ENCODE measurements around the gene PAK1.
A peak's percentile ranks its signal among the peaks of the same experiment; 100 is the strongest.

Gene PAK1

DNA sequence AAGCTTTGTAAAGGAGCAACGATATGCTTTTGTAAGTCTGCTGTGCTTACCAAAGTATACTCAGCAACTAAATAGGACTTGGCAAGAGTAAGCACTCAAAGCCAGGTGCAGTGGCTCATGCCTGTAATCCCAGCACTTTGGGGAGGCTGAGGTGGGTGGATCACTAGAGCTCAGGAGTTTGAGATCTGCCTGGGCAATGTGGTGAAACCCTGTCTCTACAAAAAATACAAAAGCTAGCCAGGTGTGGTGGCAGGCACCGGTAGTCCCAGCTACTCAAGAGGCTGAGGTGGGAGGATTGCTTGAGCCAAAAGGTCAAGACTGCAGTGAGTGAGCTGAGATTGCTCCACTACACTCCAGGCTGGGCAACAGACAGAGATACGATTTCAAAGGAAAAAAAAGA lies 67.5 kb downstream of the PAK1 start:
- Histone ChIP-seq H3K4me3 (replicated peaks; ENCODE audit: low read depth, low read length) (no peak overlapping the region), H3K27me3 (replicated peaks; ENCODE audit: control insufficient read depth, insufficient read depth, low read length) (no peaks in the 10 kb centered on the region), H3K36me3 (ENCODE audit: control insufficient read depth, insufficient read depth, low read length) (no peaks in the 10 kb centered on the region; the same call in none of the 2 replicates)
- TF ChIP-seq CTCF (IDR thresholded peaks at IDR 0.05; ENCODE audit: insufficient read depth, low read length, poor library complexity, severe bottlenecking), result no peak
- DNase-seq (ENCODE audit: extremely low read depth, insufficient read length), result no peak

GRCh38 chr11:77403211-77403610 lies 70.7 kb downstream of the PAK1 start:
- TF ChIP-seq CTCF (IDR thresholded peaks at IDR 0.05; ENCODE audit: insufficient read depth, low read length, poor library complexity, severe bottlenecking), result no peak
- no peak for DNase-seq (ENCODE audit: extremely low read depth, insufficient read length)
- Histone ChIP-seq H3K36me3 (ENCODE audit: control insufficient read depth, insufficient read depth, low read length) (no peaks in the 10 kb centered on the region; the same call in none of the 2 replicates), H3K27me3 (replicated peaks; ENCODE audit: control insufficient read depth, insufficient read depth, low read length) (no peaks in the 10 kb centered on the region), H3K4me3 (replicated peaks; ENCODE audit: low read depth, low read length) (no peak overlapping the region)

DNA sequence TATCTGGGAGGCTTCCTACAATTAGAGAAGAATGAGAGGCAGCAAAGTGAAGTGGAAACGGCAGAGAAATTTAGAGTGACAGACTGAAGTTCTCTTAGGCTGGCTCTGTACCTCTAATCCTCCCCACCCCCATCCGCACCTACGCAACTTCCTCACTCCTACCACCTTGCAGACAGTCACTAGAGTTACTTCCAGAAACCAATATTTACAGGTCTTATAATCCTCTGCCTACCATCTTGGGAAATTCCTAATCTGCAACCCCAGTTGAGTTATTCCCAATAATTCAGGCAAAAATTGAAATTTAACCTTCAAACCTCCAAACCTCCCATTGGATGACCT lies 71.7 kb downstream of the PAK1 start:
- TF ChIP-seq CTCF (IDR thresholded peaks at IDR 0.05; ENCODE audit: insufficient read depth, low read length, poor library complexity, severe bottlenecking), result no peak
- Histone ChIP-seq H3K27me3 (replicated peaks; ENCODE audit: control insufficient read depth, insufficient read depth, low read length) (no peaks in the 10 kb centered on the region), H3K4me3 (replicated peaks; ENCODE audit: low read depth, low read length) (no peak overlapping the region), H3K36me3 (ENCODE audit: control insufficient read depth, insufficient read depth, low read length) (no peaks in the 10 kb centered on the region; the same call in none of the 2 replicates)
- no peak for DNase-seq (ENCODE audit: extremely low read depth, insufficient read length)

DNA sequence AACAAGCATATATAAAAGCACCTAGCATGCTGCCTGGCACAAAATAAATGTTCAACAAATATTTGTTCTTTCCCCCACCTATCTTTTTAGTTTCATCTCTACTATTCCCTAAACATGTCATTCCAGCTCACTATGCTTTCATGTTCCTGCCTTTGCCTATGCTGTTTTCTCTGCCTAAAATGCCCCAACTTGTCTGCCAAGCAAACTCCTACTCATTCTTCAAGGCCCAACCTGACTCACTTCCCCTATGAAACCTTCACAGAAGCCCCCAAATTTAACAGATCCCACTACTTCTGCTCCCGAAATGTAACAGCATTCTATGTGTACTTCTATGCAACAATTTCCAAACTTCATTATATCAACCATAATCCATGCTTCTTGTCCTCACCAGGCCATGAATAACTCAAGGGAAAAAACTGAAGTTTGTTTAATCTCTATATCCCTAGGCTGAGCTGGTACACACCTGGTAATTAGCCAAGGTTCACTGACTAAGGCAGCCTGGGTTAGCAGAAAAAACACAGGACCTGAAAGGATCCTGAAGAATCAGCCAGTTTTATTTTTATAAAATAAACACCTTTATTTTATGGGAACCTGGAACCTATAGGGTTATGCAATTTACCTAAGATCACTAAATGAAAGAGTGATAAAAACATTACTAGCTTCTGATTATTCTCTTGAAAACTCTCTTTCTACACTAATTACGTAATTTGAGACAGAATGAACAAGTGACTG lies 72.2 kb downstream of the PAK1 start:
- Histone ChIP-seq H3K4me3 (replicated peaks; ENCODE audit: low read depth, low read length) (no peak overlapping the region), H3K27me3 (replicated peaks; ENCODE audit: control insufficient read depth, insufficient read depth, low read length) (no peaks in the 10 kb centered on the region), H3K36me3 (ENCODE audit: control insufficient read depth, insufficient read depth, low read length) (no peaks in the 10 kb centered on the region; the same call in none of the 2 replicates)
- DNase-seq (ENCODE audit: extremely low read depth, insufficient read length), result no peak
- TF ChIP-seq CTCF (IDR thresholded peaks at IDR 0.05; ENCODE audit: insufficient read depth, low read length, poor library complexity, severe bottlenecking), result no peak

- Histone ChIP-seq H3K27me3 (replicated peaks; ENCODE audit: control insufficient read depth, insufficient read depth, low read length) (no peaks in the 10 kb centered on the region), H3K36me3 (ENCODE audit: control insufficient read depth, insufficient read depth, low read length) (no peaks in the 10 kb centered on the region), H3K4me3 (replicated peaks; ENCODE audit: low read depth, low read length) (no peak overlapping the region)
- peak; percentile 24 for TF ChIP-seq CTCF (IDR thresholded peaks at IDR 0.05; ENCODE audit: insufficient read depth, low read length, poor library complexity, severe bottlenecking)
- DNase-seq (ENCODE audit: extremely low read depth, insufficient read length), result no peak
Measured at GRCh38 chr11:77400775-77401449, 73.0 kb downstream of the PAK1 start.
